HepG2 (cell line): ENCODE results near the gene ST3GAL2. TPM values are rescaled to one million over a fixed set of nuclear protein-coding genes. Genes with fewer than 3 reads are reported as not detected.

ENCODE experiments used
- ASH2L ChIP-seq: fragments of 300-600, 200-600 bp; sonication (generic); IDR thresholded peaks from 2 replicates; pipeline ENCODE4 v1.7.0; 2017; ENCODE audit warnings: low read depth, mild to moderate bottlenecking, moderate library complexity, mixed read lengths, low read length; ENCODE audit not compliant: insufficient read length
- ATF3 ChIP-seq: sonication (generic); formaldehyde crosslinking; IDR thresholded peaks from 2 replicates; pipeline ENCODE4 v1.4.0; 2020; ENCODE audit warnings: missing genetic modification reagents
- BORCS8-MEF2B ChIP-seq: sonication (generic); formaldehyde crosslinking; IDR thresholded peaks from 2 replicates; pipeline ENCODE4 v1.8.0; 2022; ENCODE audit warnings: mild to moderate bottlenecking, missing genetic modification reagents
- DZIP1 ChIP-seq: sonication (generic); formaldehyde crosslinking; IDR thresholded peaks from 2 replicates; pipeline ENCODE4 v1.5.0; 2020; ENCODE audit warnings: mild to moderate bottlenecking, missing genetic modification reagents
- HOXA3 ChIP-seq: sonication (generic); formaldehyde crosslinking; IDR thresholded peaks from 2 replicates; pipeline ENCODE4 v1.5.0; 2020; ENCODE audit warnings: missing genetic modification reagents
- KLF11 ChIP-seq: IDR thresholded peaks from 2 replicates; pipeline ENCODE4 v1.6.1; 2016; ENCODE audit warnings: missing compliant biosample characterization
- MTA3 ChIP-seq: sonication (generic); formaldehyde crosslinking; IDR thresholded peaks from 2 replicates; pipeline ENCODE4 v1.4.0; 2020; ENCODE audit warnings: missing genetic modification reagents
- NFE2 ChIP-seq: sonication (generic); formaldehyde crosslinking; IDR thresholded peaks from 2 replicates; pipeline ENCODE4 v1.4.0; 2020; ENCODE audit warnings: missing genetic modification reagents
- PCBP1 ChIP-seq: fragments of 200-400 bp; formaldehyde crosslinking; IDR thresholded peaks from 2 replicates; pipeline ENCODE4 v1.6.1; 2017; ENCODE audit warnings: mild to moderate bottlenecking, low read depth, low read length, borderline replicate concordance
- RFXANK ChIP-seq: IDR thresholded peaks from 2 replicates; pipeline ENCODE4 v1.6.1; 2016
- SMAD1 ChIP-seq: sonication (generic); formaldehyde crosslinking; IDR thresholded peaks from 2 replicates; pipeline ENCODE4 v1.4.0; 2020; ENCODE audit warnings: missing genetic modification reagents, low read depth, mild to moderate bottlenecking, borderline replicate concordance
- TBL1XR1 ChIP-seq: fragments of 150-350 bp; IDR thresholded peaks from 2 replicates; pipeline ENCODE4 v1.6.1; 2014; ENCODE audit warnings: borderline replicate concordance, low read length; ENCODE audit not compliant: partially characterized antibody
- TOPORS ChIP-seq: sonication (generic); formaldehyde crosslinking; IDR thresholded peaks from 2 replicates; pipeline ENCODE4 v1.8.0; 2023; ENCODE audit warnings: mild to moderate bottlenecking, missing genetic modification reagents
- ZBTB26 ChIP-seq: IDR thresholded peaks from 2 replicates; pipeline ENCODE4 v1.6.1; 2016; ENCODE audit warnings: missing compliant biosample characterization, missing genetic modification reagents, borderline replicate concordance
- ZC3H4 ChIP-seq: sonication (generic); formaldehyde crosslinking; IDR thresholded peaks from 2 replicates; pipeline ENCODE4 v1.4.0; 2020; ENCODE audit warnings: missing genetic modification reagents, borderline replicate concordance
- ZKSCAN8 ChIP-seq: IDR thresholded peaks from 2 replicates; pipeline ENCODE4 v1.6.1; 2016; ENCODE audit warnings: borderline replicate concordance, missing genetic modification reagents, missing compliant biosample characterization
- ZNF17 ChIP-seq: sonication (generic); formaldehyde crosslinking; IDR thresholded peaks from 2 replicates; pipeline ENCODE4 v1.5.0; 2020; ENCODE audit warnings: mild to moderate bottlenecking, missing genetic modification reagents
- ZNF609 ChIP-seq: sonication (generic); formaldehyde crosslinking; IDR thresholded peaks from 2 replicates; pipeline ENCODE4 v1.4.0; 2020; ENCODE audit warnings: mild to moderate bottlenecking, missing genetic modification reagents, borderline replicate concordance
- ZNF619 ChIP-seq: sonication (generic); formaldehyde crosslinking; IDR thresholded peaks from 2 replicates; pipeline ENCODE4 v1.4.0; 2020; ENCODE audit warnings: mild to moderate bottlenecking, missing genetic modification reagents
- ZNF629 ChIP-seq: sonication (generic); formaldehyde crosslinking; conservative IDR thresholded peaks from 2 replicates; pipeline ENCODE4 v1.5.0; 2020; ENCODE audit warnings: missing genetic modification reagents
- ZNF790 ChIP-seq: sonication (generic); formaldehyde crosslinking; IDR thresholded peaks from 2 replicates; pipeline ENCODE4 v1.8.0; 2022; ENCODE audit warnings: missing genetic modification reagents, mild to moderate bottlenecking, borderline replicate concordance
- polyA plus RNA-seq, 8 experiments: library from polyadenylated mRNA; depleted of rRNA in 3 of 8; stranded (reverse) in 7 of 8; unstranded in 1 of 8; fragments of >200 nt; fragmentation: Illumina TruSeq in 4 of 8; extraction: Trizol in 4 of 8; gene quantifications; 2 replicates each; pipeline versions ENCODE4 v1.2.1 to v1.2.3, GENCODE V29; 2011 to 2016; ENCODE audit warnings: low read depth in 4 of 8, missing spikeins in 1 of 8, mixed read lengths in 1 of 8; ENCODE audit not compliant: insufficient read depth in 1 of 8
- total RNA-seq, 5 experiments: library from RNA; depleted of rRNA; stranded (reverse); fragments of >200 nt; fragmentation: Illumina TruSeq; extraction: Trizol; gene quantifications; 2 replicates each; pipeline ENCODE4 v1.2.3, GENCODE V29; 2016; ENCODE audit warnings: low read depth in 1 of 5

The ST3GAL2 gene
- total and polyA plus RNA-seq, 2 of the 13 experiments (the other 11 are each of a cell fraction or from before 2014, with no cell fraction given): 16.3 to 24.9 TPM

GRCh38 chr16:70428178-70428998 lies 10.5 kb downstream of the ST3GAL2 start (continued):
- no peak for TF ChIP-seq DZIP1
- TF ChIP-seq ZNF790 (CRISPR knock-in tag): no peak; the same call in 1 of the 2 replicates
- peak; percentile 79 for TF ChIP-seq ZNF619
- peak; percentile 95 for TF ChIP-seq ZNF609 (CRISPR knock-in tag)
- TF ChIP-seq ASH2L: peak; percentile 86
- TF ChIP-seq ZNF17 (CRISPR knock-in tag): no peak
- no peak for TF ChIP-seq NFE2 (CRISPR knock-in tag)
- TF ChIP-seq PCBP1: 0 out of 2 replicates have a peak, but pooled peaks have one; percentile 55
- no peak; the same call in none of the 2 replicates for TF ChIP-seq ZNF629
- TF ChIP-seq TBL1XR1: no peak
- TF ChIP-seq TOPORS: peak; percentile 98
- TF ChIP-seq SMAD1 (CRISPR knock-in tag): peak; percentile 95; the same call in 1 of the 2 replicates
- TF ChIP-seq ZKSCAN8 (CRISPR knock-in tag): peak; percentile 91; the same call in 1 of the 2 replicates
- TF ChIP-seq ZC3H4: peak; percentile 77; the same call in 1 of the 2 replicates
- no peak for TF ChIP-seq MTA3 (CRISPR knock-in tag)
- peak; percentile 40 for TF ChIP-seq ATF3 (CRISPR knock-in tag)
- peak; percentile 91 for TF ChIP-seq HOXA3
- TF ChIP-seq RFXANK (CRISPR knock-in tag): peak; percentile 60; the same call in 1 of the 2 replicates
- peak; percentile 79 for TF ChIP-seq ZBTB26 (CRISPR knock-in tag)
- TF ChIP-seq KLF11 (CRISPR knock-in tag): peak; percentile 89
- peak; percentile 95 for TF ChIP-seq BORCS8-MEF2B (CRISPR knock-in tag)
